T-helper 1 cell treated with Interleukin-12 subunit alpha and Interleukin-12 subunit beta and Interleukin-4 antibody, amounts not matched to agents 30 μg/mL and 1 μg/mL, for 36 hours (primary cell): ENCODE results near the gene USHBP1.
A peak's percentile ranks its signal among the peaks of the same experiment; 100 is the strongest.

ENCODE experiments used
- H3K27ac Mint-ChIP-seq: one replicate; pipeline ENCODE4 v1.8.0; 2021; ENCODE audit warnings: mild to moderate bottlenecking, mixed read lengths
- H3K27me3 Mint-ChIP-seq: one replicate; pipeline ENCODE4 v1.8.0; 2021; ENCODE audit warnings: low read depth, mixed read lengths
- H3K36me3 Mint-ChIP-seq: one replicate; pipeline ENCODE4 v1.8.0; 2021; ENCODE audit warnings: low read depth, mixed read lengths
- H3K4me1 Mint-ChIP-seq: one replicate; pipeline ENCODE4 v1.8.0; 2021; ENCODE audit warnings: low read depth, mixed read lengths
- H3K4me3 Mint-ChIP-seq: one replicate; pipeline ENCODE4 v1.8.0; 2021; ENCODE audit warnings: mild to moderate bottlenecking, moderate library complexity, mixed read lengths
- H3K9me3 Mint-ChIP-seq: one replicate; pipeline ENCODE4 v1.8.0; 2021; ENCODE audit warnings: mixed read lengths

USHBP1 gene, protein sequence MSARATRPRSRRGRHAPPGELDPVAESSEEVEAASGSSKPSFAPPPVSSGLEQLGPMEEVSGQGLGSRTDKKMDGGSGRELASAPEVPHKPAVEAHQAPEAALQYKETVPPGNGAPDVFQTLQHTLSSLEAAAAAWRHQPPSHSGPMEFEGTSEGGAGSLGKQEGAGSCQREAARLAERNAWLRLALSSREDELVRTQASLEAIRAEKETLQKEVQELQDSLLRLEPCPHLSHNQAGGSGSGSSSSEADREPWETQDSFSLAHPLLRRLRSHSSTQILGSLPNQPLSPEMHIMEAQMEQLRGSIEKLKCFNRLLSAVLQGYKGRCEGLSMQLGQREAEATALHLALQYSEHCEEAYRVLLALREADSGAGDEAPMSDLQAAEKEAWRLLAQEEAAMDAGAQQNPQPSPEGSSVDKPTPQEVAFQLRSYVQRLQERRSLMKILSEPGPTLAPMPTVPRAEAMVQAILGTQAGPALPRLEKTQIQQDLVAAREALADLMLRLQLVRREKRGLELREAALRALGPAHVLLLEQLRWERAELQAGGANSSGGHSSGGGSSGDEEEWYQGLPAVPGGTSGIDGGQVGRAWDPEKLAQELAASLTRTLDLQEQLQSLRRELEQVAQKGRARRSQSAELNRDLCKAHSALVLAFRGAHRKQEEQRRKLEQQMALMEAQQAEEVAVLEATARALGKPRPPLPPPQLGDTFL

DNA sequence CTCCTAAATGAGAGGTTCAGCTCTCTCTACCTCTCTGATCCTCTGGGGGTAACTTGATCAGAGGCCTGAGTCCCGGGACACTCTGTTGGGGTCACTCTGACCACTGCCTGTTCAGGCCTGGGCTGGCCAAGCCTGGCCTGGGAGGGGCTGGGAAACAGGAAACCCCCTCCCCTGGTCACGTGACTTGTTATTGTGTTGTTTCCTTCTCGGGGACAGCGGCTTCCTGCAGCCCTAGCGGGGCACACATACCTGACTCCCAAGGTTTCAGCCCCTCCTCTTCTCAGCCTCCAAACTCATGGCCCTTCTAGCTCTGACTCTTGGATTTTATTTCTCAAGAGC is at the start of gene USHBP1:
Gene USHBP1, minus strand, starts transcription at position 105 of the 339 bp plus-strand sequence. CDS start 446 bp downstream, outside the sequence.
- H3K4me1 Mint-ChIP-seq, result peaks cover 16% of the 10 kb centered on the region
- H3K4me3 Mint-ChIP-seq, result no peak within 1 kb of the TSS
- H3K36me3 Mint-ChIP-seq, result no peaks in the 10 kb centered on the region
- no peaks in the 10 kb centered on the region for H3K9me3 Mint-ChIP-seq
- peak within 1 kb of the TSS; percentile 61 for H3K27ac Mint-ChIP-seq
- peaks cover 4% of the 10 kb centered on the region for H3K27me3 Mint-ChIP-seq

DNA sequence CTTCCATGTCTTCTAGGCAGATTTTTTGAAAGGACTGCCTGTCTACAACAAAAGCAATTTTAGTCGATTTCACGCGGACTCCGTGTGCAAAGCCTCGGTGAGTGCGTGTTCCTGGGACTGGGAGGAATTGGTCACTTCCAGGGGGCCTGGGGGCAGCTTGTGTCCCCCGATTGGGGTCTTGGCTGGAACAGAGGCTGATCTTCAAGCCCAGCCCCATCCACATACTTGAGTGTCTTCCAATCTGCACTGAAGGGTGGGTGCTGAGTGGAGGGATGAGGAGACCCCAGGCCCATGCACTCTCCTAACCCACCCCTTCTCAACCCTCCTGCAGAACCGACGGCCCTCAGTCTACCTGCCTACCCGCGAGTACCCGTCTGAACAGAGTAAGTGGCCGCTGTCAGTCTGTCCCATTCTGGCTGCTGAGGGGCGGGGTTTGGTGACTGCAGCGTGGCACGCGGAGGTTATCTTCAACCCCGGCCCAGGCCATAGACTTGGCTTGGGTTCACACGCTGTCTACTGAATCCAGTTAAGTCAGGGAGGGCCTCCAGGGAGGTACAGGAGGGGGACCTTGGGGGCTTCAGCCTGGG is 49.6 kb upstream of the USHBP1 start:
- H3K36me3 Mint-ChIP-seq, result peaks cover 20% of the 10 kb centered on the region
- no peak overlapping the region for H3K4me3 Mint-ChIP-seq
- H3K27ac Mint-ChIP-seq, result no peak overlapping the region
- H3K9me3 Mint-ChIP-seq, result no peaks in the 10 kb centered on the region
- no peaks in the 10 kb centered on the region for H3K27me3 Mint-ChIP-seq
- peaks cover 25% of the 10 kb centered on the region for H3K4me1 Mint-ChIP-seq

DNA sequence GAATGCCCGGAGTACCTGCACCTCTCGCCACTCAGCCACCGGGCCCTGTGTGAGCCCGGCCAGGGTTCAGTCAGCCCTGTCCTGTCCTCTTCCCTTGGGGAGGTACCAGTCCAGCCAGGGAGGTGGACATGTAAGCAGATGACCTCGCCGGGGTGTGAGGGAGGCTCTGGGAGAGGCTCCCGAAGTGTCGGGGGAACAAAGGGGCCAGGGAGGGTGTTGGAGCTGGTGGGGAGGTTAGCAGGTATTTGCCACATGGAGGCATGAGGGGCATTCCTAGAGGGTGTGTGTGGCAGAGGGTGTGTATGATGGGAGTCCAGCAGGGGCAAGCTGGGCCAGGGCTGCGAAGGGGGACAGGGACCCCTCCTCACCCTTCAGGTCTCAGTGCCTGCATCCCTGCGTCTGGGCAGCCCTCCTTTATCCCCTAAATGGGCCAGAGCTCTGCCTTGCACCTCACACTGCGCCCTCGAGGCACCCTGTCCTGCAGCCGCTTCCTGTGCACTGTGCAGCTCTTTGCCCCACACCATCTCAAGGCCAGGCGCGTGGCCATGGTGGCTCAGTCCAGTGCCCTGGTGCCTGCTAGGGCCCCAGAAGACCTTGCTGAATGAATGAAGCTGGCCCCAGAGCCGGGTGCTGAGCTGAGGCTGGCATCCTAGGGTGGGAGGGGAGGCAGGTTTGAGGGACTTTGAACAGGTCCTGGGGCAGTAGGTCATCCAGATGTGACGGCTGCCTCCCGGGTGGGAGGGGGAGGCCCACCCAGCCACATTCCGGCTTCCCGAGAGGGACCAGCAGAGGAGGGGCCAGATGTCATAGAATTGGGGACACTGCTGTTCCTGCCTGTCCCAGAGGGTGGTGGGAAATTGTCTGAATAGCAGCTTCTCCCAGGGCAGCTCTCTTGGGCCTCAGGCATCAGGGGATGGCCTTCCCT is 47.9 kb upstream of the USHBP1 start:
- Mint-ChIP-seq H3K27ac (no peak overlapping the region), H3K4me3 (no peak overlapping the region), H3K9me3 (no peaks in the 10 kb centered on the region), H3K36me3 (peaks cover 19% of the 10 kb centered on the region), H3K27me3 (no peaks in the 10 kb centered on the region), H3K4me1 (peaks cover 33% of the 10 kb centered on the region)

DNA sequence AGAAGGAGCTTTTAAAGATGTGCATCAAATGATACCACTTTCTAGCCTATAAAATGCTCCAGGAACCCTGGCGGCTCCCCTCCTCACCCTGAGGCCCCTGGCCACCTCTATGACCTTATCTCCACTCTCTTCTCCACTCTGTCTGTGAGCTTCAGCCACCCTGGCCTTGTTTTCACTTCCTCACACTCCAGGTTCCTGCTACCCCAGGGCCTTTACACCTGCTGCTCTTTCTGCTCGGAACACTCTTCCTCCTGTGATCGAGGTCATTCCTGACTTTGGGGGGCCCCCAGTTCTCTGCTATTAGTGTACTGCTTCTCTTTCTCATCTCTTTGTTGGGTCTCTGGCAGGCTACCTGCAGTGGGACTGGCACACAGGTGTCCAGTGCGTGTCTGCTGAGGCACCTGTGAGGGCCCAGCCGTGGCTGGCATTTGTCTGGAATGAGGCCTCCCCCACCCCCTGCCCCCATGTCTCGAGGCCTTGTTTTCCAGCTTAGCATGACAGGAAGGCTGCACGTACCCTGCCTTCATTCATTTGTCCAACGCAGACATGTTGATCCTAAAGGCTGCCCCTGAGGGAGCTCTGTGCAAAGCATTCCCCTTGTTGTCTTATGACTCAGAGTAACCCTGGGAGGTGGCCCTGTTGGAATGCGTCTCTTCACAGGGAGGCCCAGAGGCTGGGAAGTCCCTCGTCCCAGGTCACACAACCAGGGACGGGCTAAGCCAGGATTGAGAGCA is 47.1 kb upstream of the USHBP1 start:
- Mint-ChIP-seq H3K27me3 (no peaks in the 10 kb centered on the region), H3K9me3 (no peaks in the 10 kb centered on the region), H3K36me3 (peaks cover 19% of the 10 kb centered on the region), H3K27ac (no peak overlapping the region), H3K4me3 (peak overlapping the region; percentile 25), H3K4me1 (peaks cover 35% of the 10 kb centered on the region)

DNA sequence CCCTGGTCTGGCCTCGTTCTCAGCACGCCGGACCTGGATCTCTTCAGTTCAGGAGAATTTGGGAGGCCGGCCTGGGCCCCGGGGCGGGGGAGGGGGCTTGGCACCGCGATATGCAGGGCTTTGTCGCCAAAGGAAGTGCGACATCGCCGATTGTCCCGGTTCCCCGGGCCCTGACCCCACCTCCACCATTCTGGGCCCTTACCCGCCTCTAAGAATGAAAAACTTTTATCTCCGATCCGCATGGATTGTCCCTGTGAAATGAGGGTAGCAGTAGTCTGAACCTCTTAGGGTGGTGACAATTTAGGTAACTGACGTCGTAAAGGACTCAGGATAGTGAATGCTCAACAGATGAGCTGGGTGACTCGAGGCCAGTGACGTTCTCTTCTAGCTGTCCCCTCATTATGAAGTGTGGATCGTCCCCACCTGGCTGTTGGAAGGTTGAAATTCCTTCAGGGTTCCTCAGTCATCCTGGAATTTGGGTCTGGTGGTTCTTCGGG is 45.5 kb upstream of the USHBP1 start:
- H3K36me3 Mint-ChIP-seq, result peaks cover 10% of the 10 kb centered on the region
- H3K4me1 Mint-ChIP-seq, result peaks cover 37% of the 10 kb centered on the region

DNA sequence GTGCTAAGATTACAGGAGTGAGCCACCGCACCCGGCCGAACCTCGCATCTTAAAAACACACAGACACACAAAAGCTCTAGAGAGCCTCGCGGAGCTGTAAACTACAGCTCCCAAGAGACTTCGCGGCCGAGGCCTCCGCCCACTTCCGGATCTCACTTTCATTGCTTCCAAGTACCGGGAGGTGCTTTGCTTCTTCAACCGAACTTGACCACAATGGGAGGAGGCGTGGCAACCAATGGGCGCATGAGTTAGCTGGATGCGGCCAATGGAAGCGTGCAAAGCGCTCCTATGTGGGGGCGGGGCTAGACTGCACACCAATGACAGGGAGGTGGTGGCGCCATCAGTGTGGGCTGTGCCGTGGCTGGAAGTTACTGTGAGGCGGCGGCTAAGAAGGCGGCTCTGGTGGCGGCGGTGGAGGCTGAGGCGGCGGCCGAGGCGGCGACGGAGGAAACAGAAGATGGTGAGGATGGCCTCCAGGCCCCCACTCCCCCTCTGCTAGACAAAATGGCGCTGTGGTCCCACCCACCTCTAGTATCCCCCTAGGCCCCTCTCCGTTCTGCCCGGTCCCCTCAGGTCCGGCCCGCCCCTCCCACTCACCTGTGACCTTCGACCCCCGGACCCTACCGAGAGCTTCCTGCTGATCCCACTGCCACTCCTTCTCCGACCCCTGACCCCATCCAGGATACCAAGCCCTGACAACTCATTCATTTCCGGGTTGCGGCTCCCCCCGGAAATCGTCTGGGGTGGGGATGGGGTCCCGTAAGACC is 44.8 kb upstream of the USHBP1 start, which contains the start of gene DDA1:
Gene DDA1, plus strand, starts transcription at position 366 of the 767 bp plus-strand sequence. Its CDS starts 92 bp downstream, at position 458.
- Mint-ChIP-seq H3K4me1 (peaks cover 41% of the 10 kb centered on the region), H3K27me3 (no peaks in the 10 kb centered on the region), H3K27ac (peak within 1 kb of the TSS; percentile 95)

More for the DNA sequence above, 45.5 kb upstream of the USHBP1 start:
- Mint-ChIP-seq H3K4me3 (peak overlapping the region; percentile 97), H3K27ac (peak overlapping the region; percentile 95), H3K27me3 (no peaks in the 10 kb centered on the region), H3K9me3 (no peaks in the 10 kb centered on the region)

DNA sequence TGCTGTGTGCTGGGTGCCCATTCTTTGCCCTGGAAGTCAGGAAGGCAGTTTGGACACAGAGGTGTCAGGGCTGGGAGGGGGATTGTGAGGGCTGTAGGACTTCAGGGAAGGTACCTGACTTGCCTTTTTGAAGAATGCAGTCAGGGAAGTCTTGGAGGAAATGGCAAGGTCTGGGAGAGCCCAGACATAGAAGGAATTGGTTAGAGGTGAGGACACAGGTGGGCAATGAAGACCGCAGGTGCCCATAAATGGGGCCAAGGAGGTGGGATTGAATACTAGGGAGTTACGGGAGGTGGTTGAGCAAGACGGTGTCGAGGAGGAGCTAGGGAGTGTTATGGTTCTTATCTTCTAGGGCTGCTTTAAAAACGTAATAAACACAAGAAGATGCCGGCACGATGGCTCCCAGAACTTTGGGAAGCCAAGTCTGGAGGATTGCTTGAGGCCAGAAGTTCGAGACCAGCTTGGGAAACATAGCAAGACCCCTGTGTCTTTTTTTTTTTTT is 43.4 kb upstream of the USHBP1 start:
- H3K4me3 Mint-ChIP-seq, result peak overlapping the region; percentile 71
- no peaks in the 10 kb centered on the region for H3K9me3 Mint-ChIP-seq
- peaks cover 45% of the 10 kb centered on the region for H3K4me1 Mint-ChIP-seq
- no peaks in the 10 kb centered on the region for H3K27me3 Mint-ChIP-seq
- peak overlapping the region; percentile 77 for H3K27ac Mint-ChIP-seq
- peaks cover 4% of the 10 kb centered on the region for H3K36me3 Mint-ChIP-seq

More for the DNA sequence above, 44.8 kb upstream of the USHBP1 start, which contains the start of gene DDA1:
- Mint-ChIP-seq H3K36me3 (peaks cover 10% of the 10 kb centered on the region), H3K9me3 (no peaks in the 10 kb centered on the region), H3K4me3 (peak within 1 kb of the TSS; percentile 97)

DNA sequence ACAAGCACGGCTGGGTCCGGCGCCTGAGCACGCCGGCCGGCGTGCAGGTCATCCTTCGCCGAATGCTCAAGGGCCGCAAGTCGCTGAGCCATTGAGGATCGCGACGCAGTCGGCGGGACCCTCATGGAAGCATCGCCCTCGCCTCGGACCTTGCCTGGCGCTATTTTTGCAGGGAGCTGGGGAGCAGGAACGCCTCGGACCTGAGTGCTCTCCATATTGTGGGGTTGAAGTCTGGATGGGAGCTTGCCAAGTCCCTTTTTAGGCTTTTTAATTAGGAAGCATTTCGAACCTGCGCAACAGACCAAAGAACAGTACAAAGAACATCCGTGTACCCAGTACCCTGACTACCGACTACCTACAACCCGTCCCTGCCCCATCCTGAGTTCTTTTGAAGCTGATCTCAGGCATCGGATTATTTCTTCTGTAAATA is 41.8 kb upstream of the USHBP1 start:
- peak overlapping the region; percentile 77 for H3K27ac Mint-ChIP-seq
- no peaks in the 10 kb centered on the region for H3K27me3 Mint-ChIP-seq
- H3K9me3 Mint-ChIP-seq, result no peaks in the 10 kb centered on the region
- peaks cover 4% of the 10 kb centered on the region for H3K36me3 Mint-ChIP-seq
- H3K4me1 Mint-ChIP-seq, result peaks cover 47% of the 10 kb centered on the region
- peak overlapping the region; percentile 88 for H3K4me3 Mint-ChIP-seq

DNA sequence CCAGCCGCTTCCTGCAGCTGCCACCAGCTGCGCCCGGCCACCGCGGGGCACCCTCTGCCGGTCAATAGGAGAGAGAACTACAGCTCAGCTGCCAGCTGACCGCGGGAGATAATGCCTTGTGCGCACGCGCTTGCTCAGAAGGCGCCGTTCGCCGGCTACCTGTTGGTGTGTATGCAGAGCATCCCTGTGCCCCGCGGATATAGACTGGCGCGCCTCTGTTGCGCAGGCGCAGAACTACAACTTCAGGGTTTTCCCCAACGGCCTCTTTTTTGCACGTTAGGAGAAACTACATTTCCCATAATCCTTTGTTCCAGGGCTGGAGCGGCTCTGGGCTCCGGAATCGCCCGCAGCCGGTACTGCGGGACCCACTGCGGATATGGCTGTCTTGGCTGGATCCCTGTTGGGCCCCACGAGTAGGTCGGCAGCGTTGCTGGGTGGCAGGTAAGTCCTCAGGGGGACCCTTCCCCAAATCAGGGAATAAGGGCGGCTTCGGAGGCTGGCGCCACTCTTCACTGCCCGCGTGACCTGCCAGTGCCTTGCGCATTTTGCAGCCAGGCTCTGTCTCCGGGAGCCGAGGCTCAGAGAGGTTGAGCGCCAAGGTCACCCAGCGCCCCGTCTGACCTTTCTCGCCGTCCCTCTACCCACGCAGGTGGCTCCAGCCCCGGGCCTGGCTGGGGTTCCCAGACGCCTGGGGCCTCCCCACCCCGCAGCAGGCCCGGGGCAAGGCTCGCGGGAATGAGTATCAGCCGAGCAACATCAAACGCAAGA is 41.2 kb upstream of the USHBP1 start, which contains the start of gene MRPL34:
Gene MRPL34, plus strand, starts transcription at position 356 of the 768 bp plus-strand sequence. Its CDS starts 21 bp downstream, at position 377.
- Mint-ChIP-seq H3K4me1 (peaks cover 45% of the 10 kb centered on the region), H3K9me3 (no peaks in the 10 kb centered on the region), H3K36me3 (peaks cover 4% of the 10 kb centered on the region), H3K27me3 (no peaks in the 10 kb centered on the region), H3K27ac (peak within 1 kb of the TSS; percentile 77), H3K4me3 (peak within 1 kb of the TSS; percentile 88)

DNA sequence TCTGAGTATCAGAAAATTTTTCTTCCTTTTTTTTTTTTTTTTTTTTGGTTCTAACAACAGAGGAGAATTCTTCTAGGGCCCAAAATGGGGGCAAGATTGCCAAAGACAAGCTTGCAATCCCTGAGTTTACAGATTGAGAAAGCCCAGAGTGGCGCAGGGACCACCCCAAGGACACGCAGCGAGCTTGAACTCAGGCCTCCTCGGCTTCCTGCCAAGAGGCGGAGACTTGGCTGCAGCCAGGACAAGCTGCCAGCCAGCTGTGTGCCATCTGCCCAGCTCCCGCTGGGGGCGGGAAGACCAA is 40.6 kb upstream of the USHBP1 start:
- no peaks in the 10 kb centered on the region for H3K27me3 Mint-ChIP-seq
- H3K36me3 Mint-ChIP-seq, result peaks cover 4% of the 10 kb centered on the region
- peak overlapping the region; percentile 77 for H3K27ac Mint-ChIP-seq
- H3K9me3 Mint-ChIP-seq, result no peaks in the 10 kb centered on the region
- H3K4me1 Mint-ChIP-seq, result peaks cover 40% of the 10 kb centered on the region
- peak overlapping the region; percentile 88 for H3K4me3 Mint-ChIP-seq

DNA sequence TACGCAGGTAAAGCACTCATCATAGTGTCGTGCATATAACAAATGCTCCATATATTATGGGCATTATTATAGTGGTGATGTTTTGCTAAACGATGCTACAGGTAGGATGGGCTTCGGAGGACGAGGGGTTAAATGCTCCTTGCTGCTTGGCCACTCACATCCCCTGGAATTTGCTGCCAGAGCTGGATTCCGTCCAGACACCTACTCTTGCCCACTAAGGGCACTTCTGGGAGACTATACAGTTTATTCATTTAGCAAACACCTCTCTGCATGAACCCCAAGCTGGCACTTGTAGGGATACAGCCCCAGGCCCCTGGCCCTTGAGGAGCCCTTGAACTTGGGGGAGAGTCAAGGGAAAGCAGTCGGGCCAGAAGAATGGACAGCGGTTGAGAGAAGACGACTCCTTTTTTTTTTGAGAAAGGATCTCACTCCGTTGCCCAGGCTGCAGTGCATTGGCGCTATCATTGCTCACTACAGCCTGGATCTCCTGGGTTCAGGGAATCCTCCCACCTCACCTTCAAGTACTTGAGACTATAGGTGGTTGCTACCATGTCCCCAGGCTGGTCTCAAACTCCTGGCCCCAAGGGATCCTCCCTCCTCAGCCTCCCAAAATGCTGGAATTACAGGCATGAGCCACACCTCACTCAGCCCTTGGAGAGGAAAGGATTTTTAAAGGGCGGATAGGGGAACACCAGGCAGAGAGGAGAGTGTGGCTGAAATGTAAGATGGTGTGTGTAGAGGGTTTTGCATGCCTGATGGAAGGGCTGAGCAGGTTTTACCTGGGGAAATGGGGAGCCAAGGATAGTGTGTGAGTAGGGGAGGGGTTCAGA is 40.1 kb upstream of the USHBP1 start:
- peaks cover 4% of the 10 kb centered on the region for H3K36me3 Mint-ChIP-seq
- H3K27me3 Mint-ChIP-seq, result no peaks in the 10 kb centered on the region
- H3K4me3 Mint-ChIP-seq, result peak overlapping the region; percentile 88
- H3K9me3 Mint-ChIP-seq, result no peaks in the 10 kb centered on the region
- peak overlapping the region; percentile 77 for H3K27ac Mint-ChIP-seq
- H3K4me1 Mint-ChIP-seq, result peaks cover 38% of the 10 kb centered on the region
